Hepatocyte (in vitro differentiated cells): ENCODE results near the gene GUCD1. TPM values are rescaled to one million over a fixed set of nuclear protein-coding genes. Genes with fewer than 3 reads are reported as not detected.
A peak's percentile ranks its signal among the peaks of the same experiment; 100 is the strongest.

ENCODE experiments used
- DNase-seq: peaks from one replicate; pipeline ENCODE4 v3.0.0-alpha.2; 2016; ENCODE audit warnings: low spot score
- H2AFZ ChIP-seq: fragments of 200-600 bp; sonication (generic); 2 replicates; pipeline ENCODE4 v1.6.0; 2016; ENCODE audit warnings: antibody characterized with exemption, mild to moderate bottlenecking
- H3K27ac ChIP-seq: fragments of 200-600 bp; sonication (generic); 2 replicates; pipeline ENCODE4 v1.5.1; 2016; ENCODE audit warnings: mild to moderate bottlenecking
- H3K27me3 ChIP-seq: fragments of 200-600 bp; sonication (generic); 2 replicates; pipeline ENCODE4 v1.6.1; 2016
- H3K36me3 ChIP-seq: fragments of 200-600 bp; sonication (generic); replicated peaks from 2 replicates; pipeline ENCODE4 v1.5.1; 2016; ENCODE audit warnings: low read depth; ENCODE audit not compliant: insufficient read depth
- H3K4me1 ChIP-seq: fragments of 200-600 bp; sonication (generic); 2 replicates; pipeline ENCODE4 v1.5.1; 2016; ENCODE audit warnings: mild to moderate bottlenecking, moderate library complexity; ENCODE audit not compliant: insufficient read depth
- H3K4me2 ChIP-seq: fragments of 200-600 bp; sonication (generic); 2 replicates; pipeline ENCODE4 v1.6.0; 2016
- H3K4me3 ChIP-seq: fragments of 200-600 bp; sonication (generic); 2 replicates; pipeline ENCODE4 v1.5.1; 2016; ENCODE audit warnings: mild to moderate bottlenecking
- H3K79me2 ChIP-seq: fragments of 200-600 bp; sonication (generic); 2 replicates; pipeline ENCODE4 v1.6.0; 2017; ENCODE audit warnings: mild to moderate bottlenecking
- H3K9me2 ChIP-seq: fragments of 200-600 bp; sonication (generic); replicated peaks from 2 replicates; pipeline ENCODE4 v1.6.0; 2017; ENCODE audit warnings: mild to moderate bottlenecking; ENCODE audit not compliant: insufficient read depth
- H3K9me3 ChIP-seq: fragments of 200-600 bp; sonication (generic); 2 replicates; pipeline ENCODE4 v1.5.1; 2016; ENCODE audit warnings: low read depth, mild to moderate bottlenecking
- H4K20me1 ChIP-seq: fragments of 200-600 bp; sonication (generic); 2 replicates; pipeline ENCODE4 v1.6.0; 2016; ENCODE audit warnings: mild to moderate bottlenecking; ENCODE audit not compliant: insufficient read depth, poor library complexity, severe bottlenecking
- CTCF ChIP-seq: fragments of 200-600 bp; sonication (generic); IDR thresholded peaks from 2 replicates; pipeline ENCODE4 v1.5.1; 2016; ENCODE audit warnings: antibody characterized with exemption, mild to moderate bottlenecking; ENCODE audit not compliant: poor library complexity
- EZH2 ChIP-seq: fragments of 200-600 bp; sonication (generic); IDR thresholded peaks from 2 replicates; pipeline ENCODE4 v1.6.1; 2016; ENCODE audit warnings: antibody characterized with exemption, mild to moderate bottlenecking, borderline replicate concordance
- EZH2phosphoT487 ChIP-seq: fragments of 200-600 bp; sonication (generic); IDR thresholded peaks from one replicate; pipeline ENCODE4 v1.6.1; 2018; ENCODE audit warnings: antibody characterized with exemption, mild to moderate bottlenecking, low read depth, moderate library complexity; ENCODE audit not compliant: unreplicated experiment, severe bottlenecking
- WGBS: methylation state at CpG from one replicate; pipeline ENCODE4 v1.1.6; 2016; ENCODE audit warnings: low lambda C conversion rate; ENCODE audit errors: missing lambda C conversion rate; 5-methylcytosine and 5-hydroxymethylcytosine counted together
- polyA plus RNA-seq: library from polyadenylated mRNA; unstranded; fragments of >200 nt; fragmentation: Nextera tagmentation; extraction: Ambion mirVana; gene quantifications from 2 replicates; pipeline ENCODE4 v1.2.1, GENCODE V29; 2016
- total RNA-seq: library from RNA; depleted of rRNA; stranded (reverse); fragments of >200 nt; gene quantifications from 2 replicates; pipeline ENCODE4 v1.2.3, GENCODE V29; 2014

The GUCD1 gene
- total and polyA plus RNA-seq, 2 experiments from 2014 or later: 102 to 149 TPM

- no peaks in the 10 kb centered on the region for H3K36me3 ChIP-seq
- no peak overlapping the region for H3K4me2 ChIP-seq
- no peaks in the 10 kb centered on the region for H4K20me1 ChIP-seq
- H3K9me2 ChIP-seq: no peaks in the 10 kb centered on the region
- no peaks in the 10 kb centered on the region for H3K27me3 ChIP-seq
- no peak overlapping the region for H3K4me3 ChIP-seq
- 85% methylated on average over 2 of the region's 2 CpGs for WGBS
- peaks cover 35% of the 10 kb centered on the region for H3K4me1 ChIP-seq
- H3K79me2 ChIP-seq: no peaks in the 10 kb centered on the region
- H3K27ac ChIP-seq: no peak overlapping the region
- no peak for TF ChIP-seq EZH2
- TF ChIP-seq CTCF: no peak
- TF ChIP-seq EZH2phosphoT487: no peak
- no peaks in the 10 kb centered on the region for H3K9me3 ChIP-seq
- H2AFZ ChIP-seq: no peak overlapping the region
- DNase-seq: no peak
These were observed 50.4 kb downstream of the GUCD1 start for GRCh38 chr22:24504540-24504939.

- no peak overlapping the region for H3K4me3 ChIP-seq
- H3K36me3 ChIP-seq: no peaks in the 10 kb centered on the region
- no peak overlapping the region for H2AFZ ChIP-seq
- H3K79me2 ChIP-seq: no peaks in the 10 kb centered on the region
- no peak overlapping the region for H3K4me2 ChIP-seq
- H3K9me3 ChIP-seq: no peaks in the 10 kb centered on the region
- peaks cover 39% of the 10 kb centered on the region for H3K4me1 ChIP-seq
- H4K20me1 ChIP-seq: no peaks in the 10 kb centered on the region
- 95% methylated on average over 5 of the region's 5 CpGs for WGBS
- H3K27ac ChIP-seq: no peak overlapping the region
- TF ChIP-seq EZH2: no peak
- TF ChIP-seq EZH2phosphoT487: no peak
- no peak for TF ChIP-seq CTCF
- H3K9me2 ChIP-seq: no peaks in the 10 kb centered on the region
- no peak for DNase-seq
- H3K27me3 ChIP-seq: no peaks in the 10 kb centered on the region
These were observed 51.0 kb downstream of the GUCD1 start for GRCh38 chr22:24503843-24504338.

- Histone ChIP-seq H3K4me3 (no peak overlapping the region), H2AFZ (no peak overlapping the region), H4K20me1 (no peaks in the 10 kb centered on the region), H3K4me1 (peaks cover 44% of the 10 kb centered on the region), H3K27ac (no peak overlapping the region), H3K79me2 (no peaks in the 10 kb centered on the region), H3K36me3 (no peaks in the 10 kb centered on the region), H3K9me3 (no peaks in the 10 kb centered on the region), H3K9me2 (no peaks in the 10 kb centered on the region), H3K27me3 (no peaks in the 10 kb centered on the region), H3K4me2 (no peak overlapping the region)
- no peak for TF ChIP-seq EZH2phosphoT487
- peak; percentile 51 for TF ChIP-seq CTCF
- no peak for TF ChIP-seq EZH2
- DNase-seq: peak; percentile 50
- WGBS: 83% methylated on average over 7 of the region's 7 CpGs
These were observed 51.6 kb downstream of the GUCD1 start for GRCh38 chr22:24503137-24503842.
